Hepatocyte (in vitro differentiated cells): ENCODE measurements around the gene GRK2.

Source experiments
- EZH2 ChIP-seq: fragments of 200-600 bp; sonication (generic); IDR thresholded peaks from 2 replicates; pipeline ENCODE4 v1.6.1; 2016; ENCODE audit warnings: antibody characterized with exemption, mild to moderate bottlenecking, borderline replicate concordance
- EZH2phosphoT487 ChIP-seq: fragments of 200-600 bp; sonication (generic); IDR thresholded peaks from one replicate; pipeline ENCODE4 v1.6.1; 2018; ENCODE audit warnings: antibody characterized with exemption, mild to moderate bottlenecking, low read depth, moderate library complexity; ENCODE audit not compliant: unreplicated experiment, severe bottlenecking
- TF ChIP-seq, protein P1 (sequence below): fragments of 200-600 bp; sonication (generic); IDR thresholded peaks from 2 replicates; pipeline ENCODE4 v1.5.1; 2016; ENCODE audit warnings: antibody characterized with exemption, mild to moderate bottlenecking; ENCODE audit not compliant: poor library complexity

GRCh38 chr11:67295846-67296245 lies 29.6 kb downstream of the GRK2 start:
- TF ChIP-seq, protein P1, sequence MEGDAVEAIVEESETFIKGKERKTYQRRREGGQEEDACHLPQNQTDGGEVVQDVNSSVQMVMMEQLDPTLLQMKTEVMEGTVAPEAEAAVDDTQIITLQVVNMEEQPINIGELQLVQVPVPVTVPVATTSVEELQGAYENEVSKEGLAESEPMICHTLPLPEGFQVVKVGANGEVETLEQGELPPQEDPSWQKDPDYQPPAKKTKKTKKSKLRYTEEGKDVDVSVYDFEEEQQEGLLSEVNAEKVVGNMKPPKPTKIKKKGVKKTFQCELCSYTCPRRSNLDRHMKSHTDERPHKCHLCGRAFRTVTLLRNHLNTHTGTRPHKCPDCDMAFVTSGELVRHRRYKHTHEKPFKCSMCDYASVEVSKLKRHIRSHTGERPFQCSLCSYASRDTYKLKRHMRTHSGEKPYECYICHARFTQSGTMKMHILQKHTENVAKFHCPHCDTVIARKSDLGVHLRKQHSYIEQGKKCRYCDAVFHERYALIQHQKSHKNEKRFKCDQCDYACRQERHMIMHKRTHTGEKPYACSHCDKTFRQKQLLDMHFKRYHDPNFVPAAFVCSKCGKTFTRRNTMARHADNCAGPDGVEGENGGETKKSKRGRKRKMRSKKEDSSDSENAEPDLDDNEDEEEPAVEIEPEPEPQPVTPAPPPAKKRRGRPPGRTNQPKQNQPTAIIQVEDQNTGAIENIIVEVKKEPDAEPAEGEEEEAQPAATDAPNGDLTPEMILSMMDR = no peak
- TF ChIP-seq EZH2 = no peak
- no peak for TF ChIP-seq EZH2phosphoT487
